ENCODE results near the gene SLC38A9.

GRCh38 chr5:55623789-55624188 lies 88.3 kb downstream of the SLC38A9 start:
- TF ChIP-seq CTCF (IDR thresholded peaks at IDR 0.05; ENCODE audit: control extremely low read depth in 1 of 3, insufficient read depth in 1 of 3, low read depth in 1 of 3, low read length in 3 of 3), result no peak
- TF ChIP-seq CHD1 (IDR thresholded peaks at IDR 0.05; ENCODE audit: low read depth, low read length), result no peak
- TF ChIP-seq YY1 (IDR thresholded peaks at IDR 0.05; ENCODE audit: low read depth, low read length), result no peak
- no peak for TF ChIP-seq TAF1 (IDR thresholded peaks at IDR 0.05; ENCODE audit: low read depth, low read length)
- no peak for TF ChIP-seq POLR2AphosphoS5 (IDR thresholded peaks at IDR 0.05; ENCODE audit: low read depth, low read length)
- no peak for TF ChIP-seq POLR2A (IDR thresholded peaks at IDR 0.05; ENCODE audit: control extremely low read depth in 1 of 2, low read depth in 2 of 2, low read length in 2 of 2)
- no peak for TF ChIP-seq ZNF274 (IDR thresholded peaks at IDR 0.05; ENCODE audit: borderline replicate concordance, extremely low read depth, low read length)
- no peak for TF ChIP-seq SIN3A (conservative IDR thresholded peaks at IDR 0.05 in 1 of 2, IDR thresholded peaks at IDR 0.05 in 1 of 2; ENCODE audit: low read depth in 1 of 2, low read length in 2 of 2)
- TF ChIP-seq SP1 (IDR thresholded peaks at IDR 0.05; ENCODE audit: low read depth, low read length), result no peak
- TF ChIP-seq TAF7 (optimal IDR thresholded peaks at IDR 0.05; ENCODE audit: borderline replicate concordance, low read depth, low read length), result no peak
- TF ChIP-seq MAFK (IDR thresholded peaks at IDR 0.05; ENCODE audit: low read depth, low read length), result no peak

All from H1 (cell line).